Progenitor cell of endocrine pancreas (in vitro differentiated cells): ENCODE results near the gene GLRA2. TPM values are rescaled to one million over a fixed set of nuclear protein-coding genes. Genes with fewer than 3 reads are reported as not detected.

Source experiments
- DNase-seq: peaks from one replicate; pipeline ENCODE4 v3.0.0; 2021; ENCODE audit warnings: low spot score; ENCODE audit not compliant: unreplicated experiment
- H3K27ac Mint-ChIP-seq: 2 replicates; pipeline ENCODE4 v1.8.0; 2021; ENCODE audit warnings: mild to moderate bottlenecking, moderate library complexity, mixed read lengths
- H3K27me3 Mint-ChIP-seq: 2 replicates; pipeline ENCODE4 v1.8.0; 2021; ENCODE audit warnings: mixed read lengths
- H3K36me3 Mint-ChIP-seq: 2 replicates; pipeline ENCODE4 v1.8.0; 2022; ENCODE audit warnings: mixed read lengths; ENCODE audit not compliant: insufficient read depth
- H3K4me1 Mint-ChIP-seq: 2 replicates; pipeline ENCODE4 v1.8.0; 2021; ENCODE audit warnings: low read depth, mixed read lengths
- H3K4me3 Mint-ChIP-seq: 2 replicates; pipeline ENCODE4 v1.8.0; 2021; ENCODE audit warnings: low read depth, mild to moderate bottlenecking, moderate library complexity, mixed read lengths
- H3K9me3 Mint-ChIP-seq: 2 replicates; pipeline ENCODE4 v1.8.0; 2021; ENCODE audit warnings: low read depth, mixed read lengths
- CTCF ChIP-seq: fragments of 200-600 bp; sonication (generic); IDR thresholded peaks from one replicate; pipeline ENCODE4 v1.5.0; 2021; ENCODE audit warnings: antibody characterized with exemption, mild to moderate bottlenecking; ENCODE audit not compliant: unreplicated experiment
- total RNA-seq: library from RNA; stranded (reverse); gene quantifications from 2 replicates; pipeline ENCODE4 v1.2.1, GENCODE V29; 2021

Gene GLRA2
- total RNA-seq, 1 donor from 2014 or later = not detected

- no peak for DNase-seq
- TF ChIP-seq CTCF = no peak
- H3K9me3 Mint-ChIP-seq = peaks cover 19% of the 10 kb centered on the region
- H3K4me1 Mint-ChIP-seq = no peaks in the 10 kb centered on the region
- no peak overlapping the region for H3K27ac Mint-ChIP-seq
- no peak overlapping the region for H3K4me3 Mint-ChIP-seq
- no peaks in the 10 kb centered on the region for H3K36me3 Mint-ChIP-seq
- no peaks in the 10 kb centered on the region for H3K27me3 Mint-ChIP-seq
Measured at GRCh38 chrX:14501327-14501726, 28.0 kb upstream of the GLRA2 start.

- Mint-ChIP-seq H3K27ac (no peak overlapping the region), H3K27me3 (no peaks in the 10 kb centered on the region), H3K4me1 (peaks cover 7% of the 10 kb centered on the region), H3K9me3 (peaks cover 29% of the 10 kb centered on the region), H3K4me3 (no peak overlapping the region), H3K36me3 (no peaks in the 10 kb centered on the region)
- TF ChIP-seq CTCF = no peak
- no peak for DNase-seq
Measured at GRCh38 chrX:14504960-14505538, 24.3 kb upstream of the GLRA2 start.

- DNase-seq = no peak
- Mint-ChIP-seq H3K4me3 (no peak overlapping the region), H3K27me3 (no peaks in the 10 kb centered on the region), H3K27ac (no peak overlapping the region), H3K36me3 (no peaks in the 10 kb centered on the region), H3K4me1 (peaks cover 7% of the 10 kb centered on the region), H3K9me3 (peaks cover 29% of the 10 kb centered on the region)
- TF ChIP-seq CTCF = no peak
Measured at GRCh38 chrX:14505648-14506047, 23.7 kb upstream of the GLRA2 start.

GRCh38 chrX:14506866-14507265, 22.5 kb upstream of the GLRA2 start:
- Mint-ChIP-seq H3K27ac (no peak overlapping the region), H3K9me3 (peaks cover 23% of the 10 kb centered on the region), H3K4me3 (no peak overlapping the region), H3K36me3 (no peaks in the 10 kb centered on the region), H3K27me3 (no peaks in the 10 kb centered on the region), H3K4me1 (peaks cover 7% of the 10 kb centered on the region)
- no peak for DNase-seq
- TF ChIP-seq CTCF = no peak

GRCh38 chrX:14508025-14508690, 21.2 kb upstream of the GLRA2 start:
- no peak for DNase-seq

More at GRCh38 chrX:14508025-14508690, 21.2 kb upstream of the GLRA2 start:
- peaks cover 26% of the 10 kb centered on the region for H3K9me3 Mint-ChIP-seq
- H3K36me3 Mint-ChIP-seq = no peaks in the 10 kb centered on the region
- no peaks in the 10 kb centered on the region for H3K27me3 Mint-ChIP-seq
- no peak overlapping the region for H3K4me3 Mint-ChIP-seq
- H3K27ac Mint-ChIP-seq = no peak overlapping the region
- no peak for TF ChIP-seq CTCF
- H3K4me1 Mint-ChIP-seq = peaks cover 7% of the 10 kb centered on the region
